Measurements from ENCODE around the gene MOGAT2.
"Not testable (repeated sequence)": the region's sequence is repeated elsewhere in the genome, so short reads cannot be mapped to it uniquely, and the experiment has no call there.

The MOGAT2 gene

GRCh38 chr11:75728992-75729391, 11.4 kb downstream of the MOGAT2 start:
- in situ Hi-C loops (cut with MboI; ENCODE audit: low sequenced_read_pairs): no loop called here
- no peaks in the 10 kb centered on the region for H3K4me1 ChIP-seq
- no peaks in the 10 kb centered on the region for H3K27me3 ChIP-seq (ENCODE audit: low read depth)
- H3K4me3 ChIP-seq: no peak overlapping the region
- H3K36me3 ChIP-seq (replicated peaks): no peaks in the 10 kb centered on the region
- H3K9me3 ChIP-seq: no peaks in the 10 kb centered on the region
- no peak for DNase-seq (ENCODE audit: low spot score in 2 of 2)

- Histone ChIP-seq H3K4me1 (no peaks in the 10 kb centered on the region), H3K27me3 (ENCODE audit: low read depth) (no peaks in the 10 kb centered on the region), H3K36me3 (replicated peaks) (no peaks in the 10 kb centered on the region), H3K9me3 (no peaks in the 10 kb centered on the region), H3K4me3 (no peak overlapping the region)
- no peak for DNase-seq (ENCODE audit: low spot score in 2 of 2)
- in situ Hi-C loops (cut with MboI; ENCODE audit: low sequenced_read_pairs): no loop called here
These were observed 13.5 kb downstream of the MOGAT2 start for GRCh38 chr11:75731095-75731494.

- H3K4me1 ChIP-seq: no peaks in the 10 kb centered on the region
- no peak overlapping the region for H3K4me3 ChIP-seq
- no peaks in the 10 kb centered on the region for H3K36me3 ChIP-seq (replicated peaks)
- H3K9me3 ChIP-seq: no peaks in the 10 kb centered on the region
- no peak for DNase-seq (ENCODE audit: low spot score in 2 of 2)
- in situ Hi-C loops (cut with MboI; ENCODE audit: low sequenced_read_pairs): no loop called here
- peaks cover 5% of the 10 kb centered on the region; the same call in 1 of the 2 replicates for H3K27me3 ChIP-seq (ENCODE audit: low read depth)
These were observed 15.4 kb downstream of the MOGAT2 start for GRCh38 chr11:75733071-75733430.

- no peak overlapping the region for H3K4me3 ChIP-seq
- H3K4me1 ChIP-seq: no peaks in the 10 kb centered on the region
- in situ Hi-C loops (cut with MboI; ENCODE audit: low sequenced_read_pairs): no loop called here
- peaks cover 5% of the 10 kb centered on the region; the same call in 1 of the 2 replicates for H3K27me3 ChIP-seq (ENCODE audit: low read depth)
- no peaks in the 10 kb centered on the region for H3K9me3 ChIP-seq
- DNase-seq (ENCODE audit: low spot score in 2 of 2): no peak
- no peaks in the 10 kb centered on the region for H3K36me3 ChIP-seq (replicated peaks)
These were observed 15.9 kb downstream of the MOGAT2 start for GRCh38 chr11:75733431-75734107.

- no peaks in the 10 kb centered on the region for H3K4me1 ChIP-seq
- no peak for DNase-seq (ENCODE audit: low spot score in 2 of 2)
- in situ Hi-C loops (cut with MboI; ENCODE audit: low sequenced_read_pairs): no loop called here
- peaks cover 5% of the 10 kb centered on the region; the same call in 1 of the 2 replicates for H3K27me3 ChIP-seq (ENCODE audit: low read depth)
- H3K9me3 ChIP-seq: no peaks in the 10 kb centered on the region
- no peaks in the 10 kb centered on the region for H3K36me3 ChIP-seq (replicated peaks)
- no peak overlapping the region for H3K4me3 ChIP-seq
These were observed 17.0 kb downstream of the MOGAT2 start for GRCh38 chr11:75734491-75735180.

- Histone ChIP-seq H3K27me3 (ENCODE audit: low read depth) (peaks cover 5% of the 10 kb centered on the region; the same call in 1 of the 2 replicates), H3K9me3 (no peaks in the 10 kb centered on the region), H3K4me1 (no peaks in the 10 kb centered on the region), H3K36me3 (replicated peaks) (no peaks in the 10 kb centered on the region), H3K4me3 (no peak overlapping the region)
- no peak for DNase-seq (ENCODE audit: low spot score in 2 of 2)
- in situ Hi-C loops (cut with MboI; ENCODE audit: low sequenced_read_pairs): no loop called here
These were observed 17.7 kb downstream of the MOGAT2 start for GRCh38 chr11:75735181-75735845.

GRCh38 chr11:75737314-75737713, 19.7 kb downstream of the MOGAT2 start:
- in situ Hi-C loops (cut with MboI; ENCODE audit: low sequenced_read_pairs): no loop called here
- Histone ChIP-seq H3K4me3 (no peak overlapping the region), H3K27me3 (ENCODE audit: low read depth) (peaks cover 8% of the 10 kb centered on the region; the same call in 1 of the 2 replicates), H3K36me3 (replicated peaks) (no peaks in the 10 kb centered on the region), H3K9me3 (no peaks in the 10 kb centered on the region), H3K4me1 (no peaks in the 10 kb centered on the region)
- DNase-seq (ENCODE audit: low spot score in 2 of 2): no peak

GRCh38 chr11:75740681-75741080, 23.0 kb downstream of the MOGAT2 start:
- in situ Hi-C loops (cut with MboI; ENCODE audit: low sequenced_read_pairs): no loop called here
- peaks cover 8% of the 10 kb centered on the region; the same call in 1 of the 2 replicates for H3K27me3 ChIP-seq (ENCODE audit: low read depth)
- no peaks in the 10 kb centered on the region for H3K36me3 ChIP-seq (replicated peaks)
- H3K9me3 ChIP-seq: no peaks in the 10 kb centered on the region
- H3K4me3 ChIP-seq: no peak overlapping the region
- no peak for DNase-seq (ENCODE audit: low spot score in 2 of 2)
- no peaks in the 10 kb centered on the region for H3K4me1 ChIP-seq

GRCh38 chr11:75743159-75743558, 25.5 kb downstream of the MOGAT2 start:
- H3K9me3 ChIP-seq; DNase-seq (ENCODE audit: low spot score in 2 of 2); H3K4me1 ChIP-seq; in situ Hi-C loops (cut with MboI; ENCODE audit: low sequenced_read_pairs); H3K27me3 ChIP-seq (ENCODE audit: low read depth); H3K4me3 ChIP-seq; H3K36me3 ChIP-seq (replicated peaks): not testable (repeated sequence)

- no peak for DNase-seq (ENCODE audit: low spot score in 2 of 2)
- Histone ChIP-seq H3K9me3 (no peaks in the 10 kb centered on the region), H3K4me3 (no peak overlapping the region), H3K4me1 (no peaks in the 10 kb centered on the region), H3K27me3 (ENCODE audit: low read depth) (0 out of 2 replicates have a peak, but pooled peaks cover 2% of the 10 kb centered on the region), H3K36me3 (replicated peaks) (no peaks in the 10 kb centered on the region)
- in situ Hi-C loops (cut with MboI; ENCODE audit: low sequenced_read_pairs): no loop called here
These were observed 26.3 kb downstream of the MOGAT2 start for GRCh38 chr11:75743711-75744563.

- H3K4me1 ChIP-seq: no peaks in the 10 kb centered on the region
- in situ Hi-C loops (cut with MboI; ENCODE audit: low sequenced_read_pairs): no loop called here
These were observed 28.2 kb downstream of the MOGAT2 start for GRCh38 chr11:75745807-75746206.

GRCh38 chr11:75748729-75749273, 31.2 kb downstream of the MOGAT2 start:
- in situ Hi-C loops (cut with MboI; ENCODE audit: low sequenced_read_pairs); DNase-seq (ENCODE audit: low spot score in 2 of 2): not testable (repeated sequence)

More at GRCh38 chr11:75745807-75746206, 28.2 kb downstream of the MOGAT2 start:
- Histone ChIP-seq H3K36me3 (replicated peaks) (no peaks in the 10 kb centered on the region), H3K27me3 (ENCODE audit: low read depth) (0 out of 2 replicates have a peak, but pooled peaks cover 2% of the 10 kb centered on the region), H3K4me3 (no peak overlapping the region), H3K9me3 (no peaks in the 10 kb centered on the region)
- DNase-seq (ENCODE audit: low spot score in 2 of 2): no peak

GRCh38 chr11:75754933-75755332, 37.3 kb downstream of the MOGAT2 start:
- DNase-seq (ENCODE audit: low spot score in 2 of 2); H3K4me3 ChIP-seq; H3K36me3 ChIP-seq (replicated peaks); H3K27me3 ChIP-seq (ENCODE audit: low read depth); H3K4me1 ChIP-seq; H3K9me3 ChIP-seq; in situ Hi-C loops (cut with MboI; ENCODE audit: low sequenced_read_pairs): not testable (repeated sequence)

More at GRCh38 chr11:75748729-75749273, 31.2 kb downstream of the MOGAT2 start:
- not testable (repeated sequence) for H3K4me3 ChIP-seq; H3K36me3 ChIP-seq (replicated peaks); H3K9me3 ChIP-seq; H3K4me1 ChIP-seq; H3K27me3 ChIP-seq (ENCODE audit: low read depth)
